Right lobe of liver (tissue), 6 donors: ENCODE results near the gene FAM156A. TPM values are rescaled to one million over a fixed set of nuclear protein-coding genes. Genes with fewer than 3 reads are reported as not detected.
A peak's percentile ranks its signal among the peaks of the same experiment; 100 is the strongest.
"Not testable (repeated sequence)": the region's sequence is repeated elsewhere in the genome, so short reads cannot be mapped to it uniquely, and the experiment has no call there.

ENCODE experiments used
- ATAC-seq, 4 donors: fragments of 200-7000 bp; cut with Tn5 transposase; one replicate each; pipeline ENCODE4 v1.9.1; 2020; ENCODE audit warnings: mild to moderate bottlenecking in 4 of 4, moderate library complexity in 4 of 4
- DNase-seq, 3 donors: peaks; one replicate each; pipeline ENCODE4 v3.0.0-alpha.2; 2020
- H3K27ac ChIP-seq, 3 donors: fragments of 200-600 bp; one replicate each; pipeline ENCODE4 v1.8.0; 2022
- H3K27me3 ChIP-seq, 2 donors: fragments of 200-600 bp; one replicate each; pipeline ENCODE4 v1.8.0; 2022
- H3K36me3 ChIP-seq, 4 donors: fragments of 200-600 bp; sonication (generic) in 1 of 4; one replicate each; pipeline versions ENCODE4 v1.5.1 to v1.8.0; 2017 to 2022; ENCODE audit warnings: control low read depth in 1 of 4
- H3K4me1 ChIP-seq, 4 donors: fragments of 200-600 bp; sonication (generic) in 1 of 4; one replicate each; pipeline versions ENCODE4 v1.5.1 to v1.8.0; 2017 to 2022; ENCODE audit warnings: control low read depth in 1 of 4
- H3K4me3 ChIP-seq, 3 donors: fragments of 200-600 bp; one replicate each; pipeline ENCODE4 v1.8.0; 2022
- H3K9me3 ChIP-seq, 4 donors: fragments of 200-600 bp; sonication (generic) in 1 of 4; one replicate each; pipeline versions ENCODE4 v1.5.1 to v1.8.0; 2017 to 2022; ENCODE audit warnings: control low read depth in 1 of 4
- POLR2A ChIP-seq: fragments of 450-650 bp; IDR thresholded peaks from one replicate; pipeline ENCODE4 v1.6.1; 2017; ENCODE audit warnings: antibody characterized with exemption, mild to moderate bottlenecking
- WGBS: methylation state at CpG from one replicate; pipeline ENCODE4 v1.1.6; 2018; ENCODE audit warnings: low coverage, low lambda C conversion rate; ENCODE audit not compliant: insufficient coverage; ENCODE audit errors: missing lambda C conversion rate; 5-methylcytosine and 5-hydroxymethylcytosine counted together
- intact Hi-C, 2 donors: fragments of 100-400 bp; cut with DNase I; formaldehyde crosslinking; loops; one replicate each; pipeline versions ENCODE4 v1.11.2 to v1.14.1; 2022
- total RNA-seq, 6 experiments: library from RNA; depleted of rRNA in 2 of 6; stranded (reverse); fragments of >200 nt in 2 of 6; fragmentation: NEBNext Ultra II Directional in 3 of 6; extraction: Animal tissue kit (Norgen Biotek cat#: 25700) in 3 of 6; gene quantifications; one replicate each; pipeline versions ENCODE4 v1.1.0 to v1.2.4, GENCODE V29; 2016 to 2023
- TF ChIP-seq, protein P1 (sequence below), 4 donors: fragments of 200-600 bp in 3 of 4; fragments of 450-650 bp in 1 of 4; IDR thresholded peaks; one replicate each; pipeline versions ENCODE4 v1.5.1 to v1.8.0; 2016 to 2022; ENCODE audit warnings: antibody characterized with exemption in 4 of 4, mild to moderate bottlenecking in 2 of 4
- donor health status: DM: no; HTN: yes; CAD: no.
- donor health status: DM: no; HTN: no; CAD: no.
- donor health status: DM: no; HTN: no; CAD: no.
- donor health status: DM: no; HTN: yes; CAD: no.
- donor health status: DM: no; HTN: yes; CAD: no.

FAM156A gene
- total RNA-seq, 6 experiments from 2014 or later: 4.5 to 9.7 (median 6.7) TPM

DNA sequence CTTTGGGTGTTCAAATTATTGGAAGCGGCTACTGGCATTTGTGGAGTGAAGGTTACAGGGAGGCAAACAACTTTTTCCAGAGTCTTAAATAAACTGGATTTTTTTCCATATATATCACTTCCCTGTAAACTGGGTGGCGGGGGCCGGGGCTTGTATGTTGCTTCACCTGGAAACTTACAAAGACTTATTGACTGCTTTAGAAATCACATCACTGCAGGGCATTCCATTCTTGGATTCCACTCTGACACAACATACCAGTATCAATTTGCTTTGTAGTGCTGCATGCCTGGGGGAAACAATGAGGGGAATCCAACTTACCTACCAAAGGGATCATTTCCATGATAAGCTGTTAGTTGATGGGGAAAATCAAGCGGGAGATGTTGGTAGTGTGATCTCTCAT, 21.7 kb upstream of the FAM156A start:
- DNase-seq (no peak), ATAC-seq (no peak)
- Histone ChIP-seq H3K36me3 (no peaks in the 10 kb centered on the region), H3K27ac (no peak overlapping the region), H3K9me3 (no peaks in the 10 kb centered on the region), H3K4me3 (no peak overlapping the region), H3K27me3 (no peaks in the 10 kb centered on the region), H3K4me1 (no peaks in the 10 kb centered on the region)
- WGBS: 67% methylated on average over 4 of the region's 4 CpGs
- TF ChIP-seq, protein P1, sequence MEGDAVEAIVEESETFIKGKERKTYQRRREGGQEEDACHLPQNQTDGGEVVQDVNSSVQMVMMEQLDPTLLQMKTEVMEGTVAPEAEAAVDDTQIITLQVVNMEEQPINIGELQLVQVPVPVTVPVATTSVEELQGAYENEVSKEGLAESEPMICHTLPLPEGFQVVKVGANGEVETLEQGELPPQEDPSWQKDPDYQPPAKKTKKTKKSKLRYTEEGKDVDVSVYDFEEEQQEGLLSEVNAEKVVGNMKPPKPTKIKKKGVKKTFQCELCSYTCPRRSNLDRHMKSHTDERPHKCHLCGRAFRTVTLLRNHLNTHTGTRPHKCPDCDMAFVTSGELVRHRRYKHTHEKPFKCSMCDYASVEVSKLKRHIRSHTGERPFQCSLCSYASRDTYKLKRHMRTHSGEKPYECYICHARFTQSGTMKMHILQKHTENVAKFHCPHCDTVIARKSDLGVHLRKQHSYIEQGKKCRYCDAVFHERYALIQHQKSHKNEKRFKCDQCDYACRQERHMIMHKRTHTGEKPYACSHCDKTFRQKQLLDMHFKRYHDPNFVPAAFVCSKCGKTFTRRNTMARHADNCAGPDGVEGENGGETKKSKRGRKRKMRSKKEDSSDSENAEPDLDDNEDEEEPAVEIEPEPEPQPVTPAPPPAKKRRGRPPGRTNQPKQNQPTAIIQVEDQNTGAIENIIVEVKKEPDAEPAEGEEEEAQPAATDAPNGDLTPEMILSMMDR (IDR thresholded peaks at IDR 0.05): no peak
- TF ChIP-seq POLR2A: no peak
- intact Hi-C loops: no loop called here

DNA sequence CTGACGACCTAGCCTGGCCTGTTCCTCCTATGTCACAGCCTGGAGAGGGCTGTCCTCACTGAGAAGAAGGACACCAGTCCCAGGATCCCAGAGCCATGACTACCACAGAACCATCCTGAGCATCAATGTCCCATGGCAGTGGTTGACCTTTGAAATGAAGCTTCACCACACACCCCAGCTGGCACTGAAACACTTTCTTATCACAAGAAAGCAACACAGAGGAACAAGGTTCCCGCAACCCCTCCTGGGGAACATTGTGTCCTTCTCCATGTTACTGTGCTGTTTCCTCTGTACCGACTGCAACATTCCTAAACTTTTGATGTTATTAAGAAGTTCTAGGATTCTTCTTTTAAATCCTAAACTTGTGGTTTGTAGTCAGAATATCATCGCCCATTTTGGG, 21.2 kb upstream of the FAM156A start:
- TF ChIP-seq POLR2A: no peak
- TF ChIP-seq, protein P1 (IDR thresholded peaks at IDR 0.05): no peak
- Histone ChIP-seq H3K4me3 (no peak overlapping the region), H3K27ac (no peak overlapping the region), H3K27me3 (no peaks in the 10 kb centered on the region), H3K36me3 (no peaks in the 10 kb centered on the region), H3K4me1 (no peaks in the 10 kb centered on the region), H3K9me3 (no peaks in the 10 kb centered on the region)
- no peak for DNase-seq
- ATAC-seq: no peak
- intact Hi-C loops: no loop called here
- WGBS: 41% methylated on average over 4 of the region's 4 CpGs

DNA sequence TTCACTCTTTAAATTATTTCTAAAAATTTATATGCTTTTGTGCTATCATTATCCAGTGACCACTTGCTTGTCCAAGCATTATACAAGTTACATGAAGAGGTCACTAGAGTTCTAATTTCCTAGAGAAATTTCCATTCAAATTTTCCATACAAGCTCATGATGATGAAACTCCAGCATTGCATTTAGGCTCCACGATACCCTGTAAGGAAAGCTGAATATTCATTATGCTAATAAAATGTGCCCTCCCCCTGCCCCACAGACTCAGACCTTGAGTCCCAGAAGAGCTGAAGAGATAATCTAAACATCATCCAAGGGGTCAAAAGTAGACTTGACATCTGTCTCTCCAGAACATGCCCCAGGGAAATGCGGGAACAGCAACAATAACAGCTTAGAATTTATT, 19.6 kb upstream of the FAM156A start:
- intact Hi-C loops: no loop called here

DNA sequence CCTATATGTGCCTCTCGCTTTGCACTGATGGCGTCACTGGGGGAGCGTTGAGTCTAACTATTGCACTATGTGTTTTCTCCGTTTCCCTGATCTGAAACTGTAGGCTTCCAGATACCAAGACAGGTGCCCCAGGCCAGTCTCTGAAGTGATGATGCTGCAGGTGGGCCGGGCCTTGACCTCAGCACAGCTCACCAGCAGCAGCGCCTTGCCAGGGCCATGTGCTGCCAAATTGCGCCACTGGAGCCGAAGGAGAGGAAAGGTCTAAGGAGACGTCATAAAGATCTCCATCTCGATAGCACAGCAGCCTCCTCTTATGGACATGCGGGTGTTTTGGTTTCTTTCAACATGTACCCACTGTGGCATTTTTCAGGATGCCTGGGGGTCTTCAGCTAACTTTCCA, 17.3 kb upstream of the FAM156A start:
- intact Hi-C loops, H3K4me3 ChIP-seq, H3K9me3 ChIP-seq, H3K36me3 ChIP-seq, H3K4me1 ChIP-seq, DNase-seq, H3K27ac ChIP-seq, H3K27me3 ChIP-seq, ATAC-seq: not testable (repeated sequence)
- 87% methylated on average over 8 of the region's 11 CpGs for WGBS

More for the DNA sequence above, 19.6 kb upstream of the FAM156A start:
- H3K36me3 ChIP-seq: no peaks in the 10 kb centered on the region
- DNase-seq: no peak
- H3K4me3 ChIP-seq: no peak overlapping the region
- no peaks in the 10 kb centered on the region for H3K27me3 ChIP-seq
- 89% methylated on average over 2 of the region's 2 CpGs for WGBS
- H3K4me1 ChIP-seq: no peaks in the 10 kb centered on the region
- no peak for ATAC-seq
- no peak for TF ChIP-seq POLR2A
- TF ChIP-seq, protein P1 (IDR thresholded peaks at IDR 0.05): no peak
- no peak overlapping the region for H3K27ac ChIP-seq
- H3K9me3 ChIP-seq: no peaks in the 10 kb centered on the region

DNA sequence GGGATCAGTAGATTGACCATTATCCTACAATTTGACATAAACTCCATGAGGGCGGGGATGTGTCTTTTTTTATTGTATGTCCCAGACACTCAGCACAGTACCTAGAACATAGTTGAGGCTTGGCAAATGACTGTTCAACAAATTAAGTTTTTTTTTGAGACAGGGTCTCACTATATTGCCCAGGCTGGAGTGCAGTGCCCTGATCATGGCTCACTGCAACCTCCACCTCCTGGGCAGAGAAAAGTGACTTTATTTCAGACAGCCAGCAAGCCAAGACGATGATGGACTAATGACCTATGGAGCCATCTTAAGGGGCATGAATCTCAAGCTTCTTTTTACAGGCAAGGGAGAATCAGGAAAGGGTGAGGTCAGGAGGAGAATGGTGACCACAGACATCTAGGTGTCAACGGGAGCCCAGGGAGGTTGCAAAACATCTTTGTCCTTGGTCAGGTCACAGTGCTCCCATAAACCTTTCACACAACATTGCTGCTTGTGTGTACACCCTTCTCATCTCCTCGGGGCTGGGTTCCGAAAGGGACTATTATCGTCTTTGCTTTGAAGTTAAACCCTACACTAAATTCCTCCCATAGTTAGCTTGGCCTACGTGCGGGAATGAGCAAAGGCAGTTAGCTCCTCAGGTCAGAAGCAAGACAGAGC, 16.1 kb upstream of the FAM156A start:
- H3K27me3 ChIP-seq, ATAC-seq, H3K9me3 ChIP-seq, H3K4me1 ChIP-seq, H3K36me3 ChIP-seq, intact Hi-C loops, H3K27ac ChIP-seq, DNase-seq, H3K4me3 ChIP-seq: not testable (repeated sequence)
- 49% methylated on average over 4 of the region's 8 CpGs for WGBS

DNA sequence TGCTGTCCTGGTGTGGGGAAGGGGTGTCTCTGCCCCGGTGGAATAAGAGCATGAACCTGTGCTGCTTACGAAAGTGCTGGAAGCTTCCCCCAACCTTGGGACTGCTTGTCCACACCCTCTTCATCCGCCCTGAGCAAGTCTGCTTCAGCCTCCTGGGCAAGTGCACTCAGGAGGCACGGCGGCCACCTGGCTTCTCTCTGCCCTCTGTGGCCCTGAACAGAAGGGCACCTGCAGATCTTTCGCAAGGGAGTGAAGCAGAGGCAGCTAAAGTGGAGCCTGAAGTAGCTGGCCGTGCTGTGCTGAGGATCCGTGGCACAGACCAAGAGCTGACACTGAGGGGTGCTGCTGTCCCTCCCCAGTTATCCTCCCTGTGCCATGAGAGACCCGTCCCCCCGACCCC, 9.6 kb upstream of the FAM156A start:
- H3K36me3 ChIP-seq, H3K27ac ChIP-seq, DNase-seq, H3K9me3 ChIP-seq, H3K27me3 ChIP-seq, H3K4me1 ChIP-seq, H3K4me3 ChIP-seq, intact Hi-C loops: not testable (repeated sequence)
- no CpG with 5 or more reads among the region's 10 CpGs for WGBS
- peak in 1 of 4 donors; percentile 22 for ATAC-seq

DNA sequence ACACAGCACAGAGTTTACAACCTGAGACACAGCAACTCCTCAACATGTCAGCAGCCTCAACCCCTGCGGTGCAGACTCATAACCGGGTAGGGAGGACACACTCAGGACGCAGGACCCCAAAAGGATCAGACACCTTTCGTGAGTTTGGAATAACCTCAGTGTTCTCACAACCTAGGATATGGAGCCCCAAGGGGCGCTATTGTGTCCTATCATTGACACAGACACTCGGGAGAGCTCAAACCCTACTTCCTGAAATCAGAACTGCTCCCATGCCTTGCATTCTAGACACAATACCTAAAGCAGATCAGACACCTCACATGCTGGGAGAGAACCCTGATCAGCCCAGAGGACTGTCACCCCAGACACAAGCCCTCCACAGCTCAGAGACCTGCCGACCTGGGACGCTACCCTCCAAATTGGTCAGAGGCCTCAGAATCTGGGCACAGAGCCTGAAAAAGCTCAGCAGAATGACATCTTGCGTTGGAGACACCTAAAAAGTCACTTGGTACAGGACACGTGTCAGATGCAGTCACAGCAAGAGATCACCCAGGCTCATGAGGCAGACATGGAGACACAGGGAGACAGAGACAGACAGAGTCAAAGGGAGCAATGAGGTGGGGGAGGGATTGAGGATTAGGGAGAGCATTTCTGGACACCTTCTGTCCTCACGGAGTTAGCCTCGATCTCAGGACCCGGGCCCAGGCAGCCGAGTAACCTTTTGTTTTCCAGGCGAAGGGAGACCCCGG, 8.8 kb upstream of the FAM156A start:
- H3K4me1 ChIP-seq, H3K27ac ChIP-seq, ATAC-seq, H3K36me3 ChIP-seq, intact Hi-C loops, H3K9me3 ChIP-seq, H3K4me3 ChIP-seq, H3K27me3 ChIP-seq, DNase-seq: not testable (repeated sequence)
- WGBS: no CpG with 5 or more reads among the region's 16 CpGs

DNA sequence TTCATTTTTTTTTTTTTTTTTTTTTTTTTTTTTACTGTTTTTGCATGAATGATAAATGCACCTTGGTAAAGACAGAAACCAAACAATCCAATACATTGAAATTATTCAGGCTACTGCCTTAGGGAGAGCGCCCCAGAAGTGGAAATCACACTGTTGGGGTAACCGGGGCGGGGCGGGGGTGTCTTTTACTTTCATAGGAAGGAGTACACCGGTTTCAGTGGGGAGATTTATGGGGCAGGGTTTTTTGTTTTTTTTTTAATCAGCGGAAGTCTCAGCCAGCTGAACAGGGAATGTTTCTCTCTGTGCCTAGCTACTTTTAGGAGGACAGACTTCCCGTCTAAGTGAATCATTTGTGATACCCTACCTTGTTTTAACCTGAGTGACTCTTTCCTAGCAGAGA, 643 bp upstream of the FAM156A start:
- H3K27ac ChIP-seq, intact Hi-C loops: not testable (repeated sequence)

DNA sequence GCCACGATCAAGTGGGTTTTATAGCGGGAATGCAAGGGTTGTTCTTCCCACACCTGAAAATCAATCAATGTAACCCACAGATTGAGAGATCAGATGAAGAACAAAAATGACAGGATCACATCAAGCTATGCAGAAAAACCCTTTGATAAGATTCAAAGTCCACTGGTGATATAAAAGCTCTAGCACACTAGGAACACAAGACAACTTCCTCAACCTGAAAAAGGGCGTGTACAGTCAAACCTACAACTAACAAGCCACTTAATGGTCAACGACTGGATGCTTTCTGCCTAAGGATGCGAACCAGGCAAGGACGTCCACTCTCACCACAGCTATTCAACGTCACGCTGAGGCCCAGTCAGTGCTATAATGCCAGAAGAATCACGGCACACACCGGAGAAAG, 8.4 kb downstream of the FAM156A start:
- H3K9me3 ChIP-seq, ATAC-seq, H3K27me3 ChIP-seq, DNase-seq, H3K36me3 ChIP-seq, H3K4me1 ChIP-seq, H3K4me3 ChIP-seq, intact Hi-C loops, H3K27ac ChIP-seq: not testable (repeated sequence)
- WGBS: no CpG with 5 or more reads among the region's 10 CpGs

More for the DNA sequence above, 643 bp upstream of the FAM156A start:
- H3K4me1 ChIP-seq, H3K9me3 ChIP-seq, H3K4me3 ChIP-seq, H3K36me3 ChIP-seq, ATAC-seq, DNase-seq, H3K27me3 ChIP-seq: not testable (repeated sequence)
- WGBS: no CpG with 5 or more reads among the region's 7 CpGs
